Dendritic cell treated with granulocyte-macrophage colony-stimulating factor and Interleukin-4, amounts not matched to agents 40 ng/mL and 50 ng/mL, for 4 days (primary cell): ENCODE results near the gene TSPAN9.

Source experiments
- H3K27ac Mint-ChIP-seq: one replicate; pipeline ENCODE4 v1.8.0; 2022; ENCODE audit warnings: mild to moderate bottlenecking, mixed read lengths
- H3K27me3 Mint-ChIP-seq: one replicate; pipeline ENCODE4 v1.8.0; 2022; ENCODE audit warnings: mild to moderate bottlenecking, mixed read lengths
- H3K36me3 Mint-ChIP-seq: one replicate; pipeline ENCODE4 v1.8.0; 2022; ENCODE audit warnings: low read depth, mixed read lengths
- H3K4me1 Mint-ChIP-seq: one replicate; pipeline ENCODE4 v1.8.0; 2022; ENCODE audit warnings: low read depth, mixed read lengths
- H3K4me3 Mint-ChIP-seq: one replicate; pipeline ENCODE4 v1.8.0; 2022; ENCODE audit warnings: mild to moderate bottlenecking, moderate library complexity, mixed read lengths
- H3K9me3 Mint-ChIP-seq: one replicate; pipeline ENCODE4 v1.8.0; 2022; ENCODE audit warnings: mixed read lengths
- intact Hi-C: fragments of 100-400 bp; cut with micrococcal nuclease; formaldehyde crosslinking; loops from one replicate; pipeline ENCODE4 v1.15.0; 2022

TSPAN9 gene

GRCh38 chr12:3077572-3078081 is 448 bp downstream of the TSPAN9 start:
- Mint-ChIP-seq H3K9me3 (no peaks in the 10 kb centered on the region), H3K27me3 (peaks cover 69% of the 10 kb centered on the region), H3K36me3 (no peaks in the 10 kb centered on the region), H3K4me1 (peaks cover 5% of the 10 kb centered on the region), H3K4me3 (peak overlapping the region; percentile 45), H3K27ac (no peak overlapping the region)
- intact Hi-C loops: loop anchor here (10.0 kb wide), 1 partner anchor 127 kb away; no protein-coding TSS in a partner anchor

- Mint-ChIP-seq H3K36me3 (no peaks in the 10 kb centered on the region), H3K4me3 (no peak overlapping the region), H3K27me3 (peaks cover 68% of the 10 kb centered on the region), H3K4me1 (peaks cover 5% of the 10 kb centered on the region), H3K27ac (no peak overlapping the region), H3K9me3 (no peaks in the 10 kb centered on the region)
- intact Hi-C loops: loop anchor here (10.0 kb wide), 1 partner anchor 127 kb away; no protein-coding TSS in a partner anchor
These were observed 1.1 kb downstream of the TSPAN9 start for GRCh38 chr12:3078086-3078820.

- H3K4me3 Mint-ChIP-seq: no peak overlapping the region
- H3K27ac Mint-ChIP-seq: no peak overlapping the region
- H3K9me3 Mint-ChIP-seq: no peaks in the 10 kb centered on the region
- H3K27me3 Mint-ChIP-seq: peaks cover 43% of the 10 kb centered on the region
- no peaks in the 10 kb centered on the region for H3K36me3 Mint-ChIP-seq
- peaks cover 5% of the 10 kb centered on the region for H3K4me1 Mint-ChIP-seq
- intact Hi-C loops: no loop called here
These were observed 3.9 kb downstream of the TSPAN9 start for GRCh38 chr12:3081091-3081490.

GRCh38 chr12:3081886-3082285 is 4.7 kb downstream of the TSPAN9 start:
- no peaks in the 10 kb centered on the region for H3K9me3 Mint-ChIP-seq
- H3K27ac Mint-ChIP-seq: no peak overlapping the region
- intact Hi-C loops: no loop called here

GRCh38 chr12:3083241-3083920 is 6.2 kb downstream of the TSPAN9 start:
- no peaks in the 10 kb centered on the region for H3K4me1 Mint-ChIP-seq
- no peak overlapping the region for H3K27ac Mint-ChIP-seq
- peaks cover 30% of the 10 kb centered on the region for H3K27me3 Mint-ChIP-seq
- intact Hi-C loops: no loop called here
- no peaks in the 10 kb centered on the region for H3K36me3 Mint-ChIP-seq
- H3K4me3 Mint-ChIP-seq: no peak overlapping the region
- H3K9me3 Mint-ChIP-seq: no peaks in the 10 kb centered on the region

More at GRCh38 chr12:3081886-3082285, 4.7 kb downstream of the TSPAN9 start:
- Mint-ChIP-seq H3K27me3 (peaks cover 38% of the 10 kb centered on the region), H3K36me3 (no peaks in the 10 kb centered on the region), H3K4me3 (no peak overlapping the region), H3K4me1 (no peaks in the 10 kb centered on the region)

GRCh38 chr12:3083921-3084347 is 6.8 kb downstream of the TSPAN9 start:
- Mint-ChIP-seq H3K27ac (no peak overlapping the region), H3K4me1 (no peaks in the 10 kb centered on the region), H3K4me3 (no peak overlapping the region), H3K9me3 (no peaks in the 10 kb centered on the region), H3K36me3 (no peaks in the 10 kb centered on the region), H3K27me3 (peaks cover 31% of the 10 kb centered on the region)
- intact Hi-C loops: no loop called here

- no peaks in the 10 kb centered on the region for H3K9me3 Mint-ChIP-seq
- H3K27ac Mint-ChIP-seq: no peak overlapping the region
- H3K4me3 Mint-ChIP-seq: no peak overlapping the region
- no peaks in the 10 kb centered on the region for H3K4me1 Mint-ChIP-seq
- H3K36me3 Mint-ChIP-seq: no peaks in the 10 kb centered on the region
- intact Hi-C loops: no loop called here
- peaks cover 28% of the 10 kb centered on the region for H3K27me3 Mint-ChIP-seq
These were observed 7.6 kb downstream of the TSPAN9 start for GRCh38 chr12:3084742-3085141.

GRCh38 chr12:3085341-3086139 is 8.4 kb downstream of the TSPAN9 start:
- H3K27ac Mint-ChIP-seq: no peak overlapping the region
- intact Hi-C loops: no loop called here
- no peaks in the 10 kb centered on the region for H3K36me3 Mint-ChIP-seq
- H3K9me3 Mint-ChIP-seq: no peaks in the 10 kb centered on the region
- no peak overlapping the region for H3K4me3 Mint-ChIP-seq
- H3K4me1 Mint-ChIP-seq: no peaks in the 10 kb centered on the region
- peaks cover 29% of the 10 kb centered on the region for H3K27me3 Mint-ChIP-seq

- Mint-ChIP-seq H3K27ac (no peak overlapping the region), H3K4me1 (no peaks in the 10 kb centered on the region), H3K4me3 (no peak overlapping the region), H3K36me3 (no peaks in the 10 kb centered on the region), H3K9me3 (no peaks in the 10 kb centered on the region), H3K27me3 (peaks cover 25% of the 10 kb centered on the region)
- intact Hi-C loops: no loop called here
These were observed 9.0 kb downstream of the TSPAN9 start for GRCh38 chr12:3086211-3086610.

GRCh38 chr12:3086729-3087323 is 9.6 kb downstream of the TSPAN9 start:
- Mint-ChIP-seq H3K27ac (no peak overlapping the region), H3K4me1 (no peaks in the 10 kb centered on the region)

GRCh38 chr12:3087758-3088650 is 10.8 kb downstream of the TSPAN9 start:
- Mint-ChIP-seq H3K27ac (no peak overlapping the region), H3K9me3 (no peaks in the 10 kb centered on the region), H3K4me3 (no peak overlapping the region), H3K27me3 (peaks cover 16% of the 10 kb centered on the region), H3K4me1 (no peaks in the 10 kb centered on the region), H3K36me3 (no peaks in the 10 kb centered on the region)
- intact Hi-C loops: no loop called here

More at GRCh38 chr12:3086729-3087323, 9.6 kb downstream of the TSPAN9 start:
- no peak overlapping the region for H3K4me3 Mint-ChIP-seq
- intact Hi-C loops: no loop called here
- H3K27me3 Mint-ChIP-seq: peaks cover 21% of the 10 kb centered on the region
- H3K36me3 Mint-ChIP-seq: no peaks in the 10 kb centered on the region
- no peaks in the 10 kb centered on the region for H3K9me3 Mint-ChIP-seq

GRCh38 chr12:3089588-3089987 is 12.4 kb downstream of the TSPAN9 start:
- Mint-ChIP-seq H3K27me3 (peaks cover 12% of the 10 kb centered on the region), H3K27ac (no peak overlapping the region), H3K36me3 (no peaks in the 10 kb centered on the region), H3K4me3 (no peak overlapping the region), H3K9me3 (no peaks in the 10 kb centered on the region), H3K4me1 (no peaks in the 10 kb centered on the region)
- intact Hi-C loops: no loop called here
